Breast epithelium (tissue), 3 donors: ENCODE results near the gene NMRK1.

Experiments
- POLR2AphosphoS5 ChIP-seq, 3 donors: sonication (generic); formaldehyde crosslinking; IDR thresholded peaks; one replicate each; pipeline ENCODE4 v1.6.1; 2017; ENCODE audit warnings: antibody characterized with exemption in 3 of 3
- TF ChIP-seq, protein P1 (sequence below), 3 donors: fragments of 450-650 bp; IDR thresholded peaks; one replicate each; pipeline ENCODE4 v1.5.1; 2016 to 2017; ENCODE audit warnings: antibody characterized with exemption in 3 of 3, mild to moderate bottlenecking in 3 of 3, moderate library complexity in 3 of 3

DNA sequence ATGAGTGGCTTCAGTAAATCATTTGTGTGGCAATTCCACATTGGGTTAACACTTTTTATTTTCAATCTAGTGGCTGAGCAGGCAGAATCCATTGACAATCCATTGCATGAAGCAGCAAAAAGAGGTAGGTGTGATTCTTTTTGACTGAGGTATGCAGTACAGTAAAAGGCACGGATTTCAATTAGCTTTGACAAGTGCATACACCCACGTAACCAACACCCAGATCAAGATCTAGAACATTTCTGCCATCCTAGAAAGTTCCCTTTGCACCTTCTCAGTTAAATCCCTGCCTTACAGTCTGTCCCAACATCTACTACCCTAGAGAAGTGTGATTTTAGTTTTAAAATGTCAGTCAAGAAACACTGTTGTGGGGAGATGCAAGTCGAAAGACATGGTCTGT is 43.7 kb upstream of the NMRK1 start:
- no peak for TF ChIP-seq POLR2AphosphoS5 (IDR thresholded peaks at IDR 0.05)
- TF ChIP-seq, protein P1, sequence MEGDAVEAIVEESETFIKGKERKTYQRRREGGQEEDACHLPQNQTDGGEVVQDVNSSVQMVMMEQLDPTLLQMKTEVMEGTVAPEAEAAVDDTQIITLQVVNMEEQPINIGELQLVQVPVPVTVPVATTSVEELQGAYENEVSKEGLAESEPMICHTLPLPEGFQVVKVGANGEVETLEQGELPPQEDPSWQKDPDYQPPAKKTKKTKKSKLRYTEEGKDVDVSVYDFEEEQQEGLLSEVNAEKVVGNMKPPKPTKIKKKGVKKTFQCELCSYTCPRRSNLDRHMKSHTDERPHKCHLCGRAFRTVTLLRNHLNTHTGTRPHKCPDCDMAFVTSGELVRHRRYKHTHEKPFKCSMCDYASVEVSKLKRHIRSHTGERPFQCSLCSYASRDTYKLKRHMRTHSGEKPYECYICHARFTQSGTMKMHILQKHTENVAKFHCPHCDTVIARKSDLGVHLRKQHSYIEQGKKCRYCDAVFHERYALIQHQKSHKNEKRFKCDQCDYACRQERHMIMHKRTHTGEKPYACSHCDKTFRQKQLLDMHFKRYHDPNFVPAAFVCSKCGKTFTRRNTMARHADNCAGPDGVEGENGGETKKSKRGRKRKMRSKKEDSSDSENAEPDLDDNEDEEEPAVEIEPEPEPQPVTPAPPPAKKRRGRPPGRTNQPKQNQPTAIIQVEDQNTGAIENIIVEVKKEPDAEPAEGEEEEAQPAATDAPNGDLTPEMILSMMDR (IDR thresholded peaks at IDR 0.05): no peak
